WTC11 (cell line): ENCODE data around the gene GABBR2. TPM values are rescaled to one million over a fixed set of nuclear protein-coding genes. Genes with fewer than 3 reads are reported as not detected.

Experiments
- ATAC-seq: fragments of 200-7000 bp; cut with Tn5 transposase; 2 replicates; pipeline ENCODE4 v1.10.0; 2021; ENCODE audit warnings: mild to moderate bottlenecking, moderate library complexity
- CTCF ChIA-PET: fragments of 300-600 bp; sonication (Branson Sonifier 250); formaldehyde crosslinking; loops from one replicate; lab custom pipeline; 2021; ENCODE audit warnings: antibody characterized with exemption; lab: Charles Lee
- POLR2A ChIA-PET: fragments of 350-600 bp; sonication (Branson Sonifier 250); formaldehyde crosslinking; loops from one replicate; lab custom pipeline; 2021; ENCODE audit warnings: antibody characterized with exemption; lab: Charles Lee
- DNase-seq: peaks from one replicate; pipeline ENCODE4 v3.0.0; 2021; ENCODE audit warnings: low spot score
- H3K27ac Mint-ChIP-seq: 2 replicates; pipeline ENCODE4 v1.8.0; 2021; ENCODE audit warnings: mixed read lengths
- H3K27me3 Mint-ChIP-seq: 2 replicates; pipeline ENCODE4 v1.8.0; 2021; ENCODE audit warnings: low read depth, mild to moderate bottlenecking, moderate library complexity, mixed read lengths
- H3K36me3 Mint-ChIP-seq: 2 replicates; pipeline ENCODE4 v1.8.0; 2021; ENCODE audit warnings: mixed read lengths
- H3K4me1 Mint-ChIP-seq: 2 replicates; pipeline ENCODE4 v1.8.0; 2022; ENCODE audit warnings: mixed read lengths
- H3K4me3 Mint-ChIP-seq: 2 replicates; pipeline ENCODE4 v1.8.0; 2021; ENCODE audit warnings: mild to moderate bottlenecking, moderate library complexity, mixed read lengths
- H3K9me3 Mint-ChIP-seq: 2 replicates; pipeline ENCODE4 v1.8.0; 2021; ENCODE audit warnings: mixed read lengths
- ATF2 ChIP-seq: sonication (generic); formaldehyde crosslinking; IDR thresholded peaks from 2 replicates; pipeline ENCODE4 v1.8.1; 2022; ENCODE audit warnings: low read depth, missing genetic modification reagents, borderline replicate concordance
- CREM ChIP-seq: sonication (generic); formaldehyde crosslinking; IDR thresholded peaks from 2 replicates; pipeline ENCODE4 v1.8.1; 2022; ENCODE audit warnings: mild to moderate bottlenecking, missing genetic modification reagents, moderate library complexity
- EMX1 ChIP-seq: fragments of 250-450 bp; sonication (Bioruptor Pico); IDR thresholded peaks from 2 replicates; pipeline ENCODE4 v1.8.0; 2021; ENCODE audit warnings: mild to moderate bottlenecking
- HMGA2 ChIP-seq: fragments of 250-450 bp; sonication (Bioruptor Pico); IDR thresholded peaks from 2 replicates; pipeline ENCODE4 v1.4.0; 2021; ENCODE audit warnings: mild to moderate bottlenecking, moderate library complexity
- JAZF1 ChIP-seq: fragments of 250-450 bp; sonication (Bioruptor Pico); IDR thresholded peaks from 2 replicates; pipeline ENCODE4 v1.9.0; 2021; ENCODE audit warnings: moderate library complexity, mild to moderate bottlenecking, inconsistent platforms
- NFE2L1 ChIP-seq: sonication (generic); formaldehyde crosslinking; IDR thresholded peaks from 2 replicates; pipeline ENCODE4 v1.8.1; 2023; ENCODE audit warnings: missing genetic modification reagents
- NFYB ChIP-seq: sonication (generic); formaldehyde crosslinking; conservative IDR thresholded peaks from 2 replicates; pipeline ENCODE4 v1.8.0; 2022; ENCODE audit warnings: low read depth, missing genetic modification reagents
- NR1H2 ChIP-seq: sonication (generic); formaldehyde crosslinking; IDR thresholded peaks from 2 replicates; pipeline ENCODE4 v1.9.0; 2021; ENCODE audit warnings: mild to moderate bottlenecking, moderate library complexity, missing genetic modification reagents
- NR2C2 ChIP-seq: sonication (generic); formaldehyde crosslinking; IDR thresholded peaks from 2 replicates; pipeline ENCODE4 v1.8.0; 2022; ENCODE audit warnings: mild to moderate bottlenecking, missing genetic modification reagents
- NR3C1 ChIP-seq: sonication (generic); formaldehyde crosslinking; conservative IDR thresholded peaks from 2 replicates; pipeline ENCODE4 v1.8.1; 2023; ENCODE audit warnings: low read depth, mild to moderate bottlenecking, missing genetic modification reagents
- OVOL2 ChIP-seq: fragments of 250-450 bp; sonication (Bioruptor Pico); IDR thresholded peaks from 2 replicates; pipeline ENCODE4 v1.9.0; 2021; ENCODE audit warnings: mild to moderate bottlenecking, borderline replicate concordance
- PREB ChIP-seq: sonication (generic); formaldehyde crosslinking; IDR thresholded peaks from 2 replicates; pipeline ENCODE4 v1.8.1; 2022; ENCODE audit warnings: mild to moderate bottlenecking, missing genetic modification reagents, moderate library complexity, borderline replicate concordance
- SP1 ChIP-seq: sonication (generic); formaldehyde crosslinking; conservative IDR thresholded peaks from 2 replicates; pipeline ENCODE4 v1.8.1; 2022; ENCODE audit warnings: missing genetic modification reagents
- TP53 ChIP-seq: sonication (generic); formaldehyde crosslinking; IDR thresholded peaks from 2 replicates; pipeline ENCODE4 v1.8.1; 2023; ENCODE audit warnings: mild to moderate bottlenecking, missing genetic modification reagents
- ZNF396 ChIP-seq: fragments of 250-450 bp; sonication (Bioruptor Pico); IDR thresholded peaks from 2 replicates; pipeline ENCODE4 v1.8.0; 2021; ENCODE audit warnings: mild to moderate bottlenecking, moderate library complexity, borderline replicate concordance
- ZNF671 ChIP-seq: fragments of 250-450 bp; sonication (Bioruptor Pico); IDR thresholded peaks from 2 replicates; pipeline ENCODE4 v1.8.0; 2021; ENCODE audit warnings: mild to moderate bottlenecking
- total RNA-seq: library from RNA; stranded (reverse); gene quantifications from 3 replicates; pipeline ENCODE4 v1.2.3, GENCODE V29; 2021
- TF ChIP-seq, protein P1 (sequence below): sonication (generic); formaldehyde crosslinking; IDR thresholded peaks from 2 replicates; pipeline ENCODE4 v1.8.1; 2023; ENCODE audit warnings: mild to moderate bottlenecking, moderate library complexity, missing genetic modification reagents
- TF ChIP-seq, protein P2 (sequence below): sonication (generic); formaldehyde crosslinking; IDR thresholded peaks from 2 replicates; pipeline ENCODE4 v1.8.0; 2022; ENCODE audit warnings: mild to moderate bottlenecking, missing genetic modification reagents
- TF ChIP-seq, protein P3 (sequence below): fragments of 250-450 bp; sonication (Bioruptor Pico); IDR thresholded peaks from 2 replicates; pipeline ENCODE4 v1.9.0; 2021; ENCODE audit warnings: moderate library complexity, mild to moderate bottlenecking, inconsistent platforms, borderline replicate concordance
- TF ChIP-seq, protein P4 (sequence below): fragments of 250-450 bp; sonication (Bioruptor Pico); IDR thresholded peaks from 2 replicates; pipeline ENCODE4 v1.9.0; 2021; ENCODE audit warnings: mild to moderate bottlenecking
- TF ChIP-seq, protein P5 (sequence below): sonication (generic); formaldehyde crosslinking; IDR thresholded peaks from 2 replicates; pipeline ENCODE4 v1.8.1; 2022; ENCODE audit warnings: missing genetic modification reagents, borderline replicate concordance
- TF ChIP-seq, protein P6 (sequence below): sonication (generic); formaldehyde crosslinking; IDR thresholded peaks from 2 replicates; pipeline ENCODE4 v1.8.1; 2023; ENCODE audit warnings: mild to moderate bottlenecking, missing genetic modification reagents, moderate library complexity

The GABBR2 gene
- total RNA-seq, 1 experiment from 2014 or later = 0.92 TPM

- TF ChIP-seq CREM = no peak
- TF ChIP-seq, protein P1, sequence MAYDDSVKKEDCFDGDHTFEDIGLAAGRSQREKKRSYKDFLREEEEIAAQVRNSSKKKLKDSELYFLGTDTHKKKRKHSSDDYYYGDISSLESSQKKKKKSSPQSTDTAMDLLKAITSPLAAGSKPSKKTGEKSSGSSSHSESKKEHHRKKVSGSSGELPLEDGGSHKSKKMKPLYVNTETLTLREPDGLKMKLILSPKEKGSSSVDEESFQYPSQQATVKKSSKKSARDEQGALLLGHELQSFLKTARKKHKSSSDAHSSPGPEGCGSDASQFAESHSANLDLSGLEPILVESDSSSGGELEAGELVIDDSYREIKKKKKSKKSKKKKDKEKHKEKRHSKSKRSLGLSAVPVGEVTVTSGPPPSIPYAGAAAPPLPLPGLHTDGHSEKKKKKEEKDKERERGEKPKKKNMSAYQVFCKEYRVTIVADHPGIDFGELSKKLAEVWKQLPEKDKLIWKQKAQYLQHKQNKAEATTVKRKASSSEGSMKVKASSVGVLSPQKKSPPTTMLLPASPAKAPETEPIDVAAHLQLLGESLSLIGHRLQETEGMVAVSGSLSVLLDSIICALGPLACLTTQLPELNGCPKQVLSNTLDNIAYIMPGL (CRISPR knock-in tag) = no peak
- TF ChIP-seq ZNF396 (CRISPR knock-in tag) = no peak
Measured at GRCh38 chr9:98559561-98559960, 149.2 kb downstream of the GABBR2 start (continued).

DNA sequence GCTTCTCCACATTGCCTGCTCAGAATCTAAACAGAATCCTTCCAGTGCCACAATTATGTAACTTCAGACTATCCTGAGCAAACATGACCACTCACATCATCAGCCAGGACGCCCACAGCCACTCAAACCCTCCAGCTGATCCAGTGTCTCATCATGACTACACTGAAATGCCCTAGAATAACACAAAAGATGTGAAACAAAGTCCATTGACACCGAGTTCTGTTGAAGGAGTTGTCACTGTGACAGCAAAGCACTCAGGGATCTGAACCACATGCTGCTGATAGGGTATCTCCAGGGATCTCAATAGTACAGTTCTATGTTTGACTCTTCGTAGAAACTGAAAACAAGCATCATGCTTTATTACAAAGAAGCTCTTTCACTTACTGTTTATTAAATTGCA is 150.2 kb downstream of the GABBR2 start:
- no peaks in the 10 kb centered on the region for H3K4me1 Mint-ChIP-seq

GRCh38 chr9:98556511-98556910 is 152.2 kb downstream of the GABBR2 start:
- no peaks in the 10 kb centered on the region for H3K27me3 Mint-ChIP-seq
- H3K9me3 Mint-ChIP-seq = no peaks in the 10 kb centered on the region
- H3K4me3 Mint-ChIP-seq = no peak overlapping the region
- peaks cover 5% of the 10 kb centered on the region; the same call in 1 of the 2 replicates for H3K4me1 Mint-ChIP-seq
- ChIA-PET CTCF (interaction anchor here (1.2 kb wide), 1 partner anchor 20 kb away, joined by 4 read pairs; no protein-coding TSS in a partner anchor), POLR2A (no interaction called here)
- TF ChIP-seq NR1H2 = no peak
- no peak for TF ChIP-seq NFE2L1 (CRISPR knock-in tag)
- TF ChIP-seq SP1 (CRISPR knock-in tag) = no peak
- TF ChIP-seq HMGA2 (CRISPR knock-in tag) = no peak
- TF ChIP-seq, protein P2, sequence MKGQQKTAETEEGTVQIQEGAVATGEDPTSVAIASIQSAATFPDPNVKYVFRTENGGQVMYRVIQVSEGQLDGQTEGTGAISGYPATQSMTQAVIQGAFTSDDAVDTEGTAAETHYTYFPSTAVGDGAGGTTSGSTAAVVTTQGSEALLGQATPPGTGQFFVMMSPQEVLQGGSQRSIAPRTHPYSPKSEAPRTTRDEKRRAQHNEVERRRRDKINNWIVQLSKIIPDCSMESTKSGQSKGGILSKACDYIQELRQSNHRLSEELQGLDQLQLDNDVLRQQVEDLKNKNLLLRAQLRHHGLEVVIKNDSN (CRISPR knock-in tag) = no peak
- TF ChIP-seq, protein P3, sequence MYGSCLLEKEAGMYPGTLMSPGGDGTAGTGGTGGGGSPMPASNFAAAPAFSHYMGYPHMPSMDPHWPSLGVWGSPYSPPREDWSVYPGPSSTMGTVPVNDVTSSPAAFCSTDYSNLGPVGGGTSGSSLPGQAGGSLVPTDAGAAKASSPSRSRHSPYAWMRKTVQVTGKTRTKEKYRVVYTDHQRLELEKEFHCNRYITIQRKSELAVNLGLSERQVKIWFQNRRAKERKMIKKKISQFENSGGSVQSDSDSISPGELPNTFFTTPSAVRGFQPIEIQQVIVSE (CRISPR knock-in tag) = no peak
- no peak for TF ChIP-seq TP53 (CRISPR knock-in tag)
- no peak for TF ChIP-seq ZNF671 (CRISPR knock-in tag)
- TF ChIP-seq, protein P4, sequence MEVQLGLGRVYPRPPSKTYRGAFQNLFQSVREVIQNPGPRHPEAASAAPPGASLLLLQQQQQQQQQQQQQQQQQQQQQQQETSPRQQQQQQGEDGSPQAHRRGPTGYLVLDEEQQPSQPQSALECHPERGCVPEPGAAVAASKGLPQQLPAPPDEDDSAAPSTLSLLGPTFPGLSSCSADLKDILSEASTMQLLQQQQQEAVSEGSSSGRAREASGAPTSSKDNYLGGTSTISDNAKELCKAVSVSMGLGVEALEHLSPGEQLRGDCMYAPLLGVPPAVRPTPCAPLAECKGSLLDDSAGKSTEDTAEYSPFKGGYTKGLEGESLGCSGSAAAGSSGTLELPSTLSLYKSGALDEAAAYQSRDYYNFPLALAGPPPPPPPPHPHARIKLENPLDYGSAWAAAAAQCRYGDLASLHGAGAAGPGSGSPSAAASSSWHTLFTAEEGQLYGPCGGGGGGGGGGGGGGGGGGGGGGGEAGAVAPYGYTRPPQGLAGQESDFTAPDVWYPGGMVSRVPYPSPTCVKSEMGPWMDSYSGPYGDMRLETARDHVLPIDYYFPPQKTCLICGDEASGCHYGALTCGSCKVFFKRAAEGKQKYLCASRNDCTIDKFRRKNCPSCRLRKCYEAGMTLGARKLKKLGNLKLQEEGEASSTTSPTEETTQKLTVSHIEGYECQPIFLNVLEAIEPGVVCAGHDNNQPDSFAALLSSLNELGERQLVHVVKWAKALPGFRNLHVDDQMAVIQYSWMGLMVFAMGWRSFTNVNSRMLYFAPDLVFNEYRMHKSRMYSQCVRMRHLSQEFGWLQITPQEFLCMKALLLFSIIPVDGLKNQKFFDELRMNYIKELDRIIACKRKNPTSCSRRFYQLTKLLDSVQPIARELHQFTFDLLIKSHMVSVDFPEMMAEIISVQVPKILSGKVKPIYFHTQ (CRISPR knock-in tag) = no peak
- TF ChIP-seq JAZF1 (CRISPR knock-in tag) = no peak
- TF ChIP-seq ATF2 (CRISPR knock-in tag) = no peak
- TF ChIP-seq NR3C1 (CRISPR knock-in tag) = no peak
- no peak for TF ChIP-seq OVOL2 (CRISPR knock-in tag)
- ATAC-seq = no peak
- no peak overlapping the region for H3K27ac Mint-ChIP-seq
- no peaks in the 10 kb centered on the region for H3K36me3 Mint-ChIP-seq
- DNase-seq = no peak

More for the DNA sequence above, 150.2 kb downstream of the GABBR2 start:
- Mint-ChIP-seq H3K27ac (no peak overlapping the region), H3K27me3 (no peaks in the 10 kb centered on the region)
- TF ChIP-seq TP53 (CRISPR knock-in tag) = no peak
- TF ChIP-seq, protein P5, sequence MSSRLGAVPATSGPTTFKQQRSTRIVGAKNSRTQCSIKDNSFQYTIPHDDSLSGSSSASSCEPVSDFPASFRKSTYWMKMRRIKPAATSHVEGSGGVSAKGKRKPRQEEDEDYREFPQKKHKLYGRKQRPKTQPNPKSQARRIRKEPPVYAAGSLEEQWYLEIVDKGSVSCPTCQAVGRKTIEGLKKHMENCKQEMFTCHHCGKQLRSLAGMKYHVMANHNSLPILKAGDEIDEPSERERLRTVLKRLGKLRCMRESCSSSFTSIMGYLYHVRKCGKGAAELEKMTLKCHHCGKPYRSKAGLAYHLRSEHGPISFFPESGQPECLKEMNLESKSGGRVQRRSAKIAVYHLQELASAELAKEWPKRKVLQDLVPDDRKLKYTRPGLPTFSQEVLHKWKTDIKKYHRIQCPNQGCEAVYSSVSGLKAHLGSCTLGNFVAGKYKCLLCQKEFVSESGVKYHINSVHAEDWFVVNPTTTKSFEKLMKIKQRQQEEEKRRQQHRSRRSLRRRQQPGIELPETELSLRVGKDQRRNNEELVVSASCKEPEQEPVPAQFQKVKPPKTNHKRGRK (CRISPR knock-in tag) = no peak
- no peak for TF ChIP-seq NR2C2 (CRISPR knock-in tag)
- TF ChIP-seq PREB = no peak
- no peak for TF ChIP-seq NFYB
- no peak for TF ChIP-seq EMX1 (CRISPR knock-in tag)
- TF ChIP-seq, protein P6, sequence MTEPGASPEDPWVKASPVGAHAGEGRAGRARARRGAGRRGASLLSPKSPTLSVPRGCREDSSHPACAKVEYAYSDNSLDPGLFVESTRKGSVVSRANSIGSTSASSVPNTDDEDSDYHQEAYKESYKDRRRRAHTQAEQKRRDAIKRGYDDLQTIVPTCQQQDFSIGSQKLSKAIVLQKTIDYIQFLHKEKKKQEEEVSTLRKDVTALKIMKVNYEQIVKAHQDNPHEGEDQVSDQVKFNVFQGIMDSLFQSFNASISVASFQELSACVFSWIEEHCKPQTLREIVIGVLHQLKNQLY (CRISPR knock-in tag) = no peak
- TF ChIP-seq, all 79 proteins: peak for 0
- no peaks in the 10 kb centered on the region for H3K9me3 Mint-ChIP-seq
- CTCF ChIA-PET = interaction anchor here (1.1 kb wide), 1 partner anchor 11 kb away, joined by 3 read pairs; no protein-coding TSS in a partner anchor
- H3K36me3 Mint-ChIP-seq = no peaks in the 10 kb centered on the region
- DNase-seq (no peak), ATAC-seq (no peak)
- no peak overlapping the region for H3K4me3 Mint-ChIP-seq
- POLR2A ChIA-PET = no interaction called here
